Prostate gland (tissue), 2 donors: Measurements from ENCODE around the gene DNAH10. TPM values are rescaled to one million over a fixed set of nuclear protein-coding genes. Genes with fewer than 3 reads are reported as not detected.

Experiments used
- DNase-seq: peaks from one replicate; pipeline ENCODE4 v3.0.0-alpha.2; 2019; ENCODE audit warnings: low spot score
- H3K27ac ChIP-seq, 2 donors: fragments of 200-600 bp; sonication (generic); 2 replicates each; pipeline ENCODE4 v1.5.1; 2017 to 2019
- H3K27me3 ChIP-seq: fragments of 200-600 bp; sonication (generic); replicated peaks from 2 replicates; pipeline ENCODE4 v1.5.1; 2019; ENCODE audit not compliant: insufficient read depth
- H3K36me3 ChIP-seq, 2 donors: fragments of 200-600 bp; sonication (generic); 1 replicate in 1 of 2; 2 replicates in 1 of 2; pipeline versions ENCODE4 v1.5.1 to v1.8.1; 2017 to 2019
- H3K4me1 ChIP-seq: fragments of 200-600 bp; sonication (generic); replicated peaks from 2 replicates; pipeline ENCODE4 v1.5.1; 2019
- H3K4me3 ChIP-seq, 2 donors: fragments of 200-600 bp; sonication (generic); 2 replicates each; pipeline ENCODE4 v1.5.1; 2017 to 2019
- H3K9me3 ChIP-seq: fragments of 200-600 bp; sonication (generic); 2 replicates; pipeline ENCODE4 v1.5.1; 2017
- POLR2A ChIP-seq: fragments of 450-650 bp; IDR thresholded peaks from one replicate; pipeline ENCODE4 v1.6.1; 2016; ENCODE audit warnings: antibody characterized with exemption, mild to moderate bottlenecking
- POLR2AphosphoS5 ChIP-seq: sonication (generic); formaldehyde crosslinking; IDR thresholded peaks from one replicate; pipeline ENCODE4 v1.6.1; 2017; ENCODE audit warnings: antibody characterized with exemption
- WGBS: methylation state at CpG from one replicate; pipeline ENCODE4 v1.1.5; 2018; 5-methylcytosine and 5-hydroxymethylcytosine counted together
- intact Hi-C: fragments of 100-400 bp; cut with DNase I; formaldehyde crosslinking; loops from one replicate; pipeline ENCODE4 v1.14.2; 2022
- total RNA-seq, 2 donors: library from RNA; depleted of rRNA; stranded (reverse); fragments of >200 nt; gene quantifications; one replicate each; pipeline ENCODE4 v1.1.0, GENCODE V29; 2016
- TF ChIP-seq, protein P1 (sequence below), 4 experiments: fragments of 200-600 bp in 2 of 4; fragments of 450-650 bp in 2 of 4; sonication (generic) in 2 of 4; IDR thresholded peaks; 1 replicate in 3 of 4; 2 replicates in 1 of 4; pipeline ENCODE4 v1.5.1; 2016 to 2019; ENCODE audit warnings: antibody characterized with exemption in 4 of 4, mild to moderate bottlenecking in 2 of 4, moderate library complexity in 2 of 4

Gene DNAH10
- total RNA-seq, 2 donors from 2014 or later: 0.68 to 7.9 TPM

DNA sequence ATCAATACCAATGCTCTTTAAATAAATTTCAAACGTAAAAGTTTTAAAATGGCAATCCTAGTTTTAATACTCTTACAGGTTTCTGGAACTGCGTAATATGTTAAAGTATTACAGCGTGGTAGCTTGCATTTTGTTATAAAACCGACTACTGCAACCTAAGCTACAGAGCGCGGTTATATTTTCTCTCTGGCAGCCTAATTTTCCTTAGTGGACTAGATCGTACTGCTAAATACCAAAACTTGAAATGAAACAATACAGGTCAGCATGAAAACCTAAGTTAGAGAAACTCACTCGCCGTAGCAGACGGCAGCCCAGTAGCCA, 209.3 kb downstream of the DNAH10 start:
- H3K4me3 ChIP-seq: peak overlapping the region; percentile 99
- H3K36me3 ChIP-seq: no peaks in the 10 kb centered on the region
- TF ChIP-seq, protein P1, sequence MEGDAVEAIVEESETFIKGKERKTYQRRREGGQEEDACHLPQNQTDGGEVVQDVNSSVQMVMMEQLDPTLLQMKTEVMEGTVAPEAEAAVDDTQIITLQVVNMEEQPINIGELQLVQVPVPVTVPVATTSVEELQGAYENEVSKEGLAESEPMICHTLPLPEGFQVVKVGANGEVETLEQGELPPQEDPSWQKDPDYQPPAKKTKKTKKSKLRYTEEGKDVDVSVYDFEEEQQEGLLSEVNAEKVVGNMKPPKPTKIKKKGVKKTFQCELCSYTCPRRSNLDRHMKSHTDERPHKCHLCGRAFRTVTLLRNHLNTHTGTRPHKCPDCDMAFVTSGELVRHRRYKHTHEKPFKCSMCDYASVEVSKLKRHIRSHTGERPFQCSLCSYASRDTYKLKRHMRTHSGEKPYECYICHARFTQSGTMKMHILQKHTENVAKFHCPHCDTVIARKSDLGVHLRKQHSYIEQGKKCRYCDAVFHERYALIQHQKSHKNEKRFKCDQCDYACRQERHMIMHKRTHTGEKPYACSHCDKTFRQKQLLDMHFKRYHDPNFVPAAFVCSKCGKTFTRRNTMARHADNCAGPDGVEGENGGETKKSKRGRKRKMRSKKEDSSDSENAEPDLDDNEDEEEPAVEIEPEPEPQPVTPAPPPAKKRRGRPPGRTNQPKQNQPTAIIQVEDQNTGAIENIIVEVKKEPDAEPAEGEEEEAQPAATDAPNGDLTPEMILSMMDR (IDR thresholded peaks at IDR 0.05): no peak
- peaks cover 2% of the 10 kb centered on the region for H3K4me1 ChIP-seq
- H3K27ac ChIP-seq: peak overlapping the region; percentile 94 to 95
- 14% methylated on average over 10 of the region's 10 CpGs for WGBS
- H3K27me3 ChIP-seq: no peaks in the 10 kb centered on the region
- no peak for DNase-seq
- no peaks in the 10 kb centered on the region for H3K9me3 ChIP-seq
- intact Hi-C loops: no loop called here

DNA sequence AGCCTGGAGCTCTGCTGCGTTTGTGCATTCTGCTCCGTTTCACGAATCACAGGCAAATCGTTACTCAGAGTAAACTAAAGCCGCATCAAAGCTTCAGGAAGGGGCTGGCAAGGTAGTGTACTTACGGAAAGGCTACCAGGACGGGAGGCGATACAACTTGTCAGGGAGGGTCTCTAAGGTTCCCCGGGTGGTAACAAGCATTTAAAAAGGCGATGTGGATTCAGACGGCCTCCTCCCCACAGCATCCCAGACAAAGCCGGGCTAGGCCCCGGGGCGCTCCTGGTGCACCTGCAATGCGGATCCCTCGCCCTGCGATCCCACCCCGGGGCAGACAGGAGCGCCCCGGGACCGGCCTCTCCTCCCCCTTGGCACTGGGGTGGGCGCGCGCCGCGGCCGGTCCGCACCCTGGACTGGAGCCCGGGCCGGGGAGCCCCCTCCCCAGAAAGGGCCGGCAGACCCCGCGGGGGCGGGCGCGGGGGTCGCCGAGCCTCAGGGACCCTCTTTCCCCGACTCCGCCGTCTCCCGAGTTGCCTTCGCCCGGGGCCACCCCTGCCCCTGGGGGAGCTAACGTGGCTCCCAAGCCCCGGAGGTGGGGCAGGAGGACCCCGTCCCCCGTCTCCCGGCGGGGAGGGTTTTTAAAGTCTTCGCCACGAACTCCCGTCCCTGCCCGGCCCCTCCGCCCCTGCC, 209.8 kb downstream of the DNAH10 start:
- under 1% methylated on average over 41 of the region's 55 CpGs for WGBS
- H3K27ac ChIP-seq: peak overlapping the region; percentile 94 to 95
- intact Hi-C loops: loop anchor here (2.0 kb wide), 1 partner anchor 261 kb away; no protein-coding TSS in a partner anchor
- no peaks in the 10 kb centered on the region for H3K27me3 ChIP-seq
- H3K9me3 ChIP-seq: no peaks in the 10 kb centered on the region
- peak overlapping the region; percentile 99 for H3K4me3 ChIP-seq
- H3K4me1 ChIP-seq: peaks cover 2% of the 10 kb centered on the region
- TF ChIP-seq POLR2AphosphoS5 (peak; percentile 35), POLR2A (peak; percentile 5)
- TF ChIP-seq, protein P1 (IDR thresholded peaks at IDR 0.05): no peak
- H3K36me3 ChIP-seq: no peaks in the 10 kb centered on the region
- peak; percentile 21 for DNase-seq

DNA sequence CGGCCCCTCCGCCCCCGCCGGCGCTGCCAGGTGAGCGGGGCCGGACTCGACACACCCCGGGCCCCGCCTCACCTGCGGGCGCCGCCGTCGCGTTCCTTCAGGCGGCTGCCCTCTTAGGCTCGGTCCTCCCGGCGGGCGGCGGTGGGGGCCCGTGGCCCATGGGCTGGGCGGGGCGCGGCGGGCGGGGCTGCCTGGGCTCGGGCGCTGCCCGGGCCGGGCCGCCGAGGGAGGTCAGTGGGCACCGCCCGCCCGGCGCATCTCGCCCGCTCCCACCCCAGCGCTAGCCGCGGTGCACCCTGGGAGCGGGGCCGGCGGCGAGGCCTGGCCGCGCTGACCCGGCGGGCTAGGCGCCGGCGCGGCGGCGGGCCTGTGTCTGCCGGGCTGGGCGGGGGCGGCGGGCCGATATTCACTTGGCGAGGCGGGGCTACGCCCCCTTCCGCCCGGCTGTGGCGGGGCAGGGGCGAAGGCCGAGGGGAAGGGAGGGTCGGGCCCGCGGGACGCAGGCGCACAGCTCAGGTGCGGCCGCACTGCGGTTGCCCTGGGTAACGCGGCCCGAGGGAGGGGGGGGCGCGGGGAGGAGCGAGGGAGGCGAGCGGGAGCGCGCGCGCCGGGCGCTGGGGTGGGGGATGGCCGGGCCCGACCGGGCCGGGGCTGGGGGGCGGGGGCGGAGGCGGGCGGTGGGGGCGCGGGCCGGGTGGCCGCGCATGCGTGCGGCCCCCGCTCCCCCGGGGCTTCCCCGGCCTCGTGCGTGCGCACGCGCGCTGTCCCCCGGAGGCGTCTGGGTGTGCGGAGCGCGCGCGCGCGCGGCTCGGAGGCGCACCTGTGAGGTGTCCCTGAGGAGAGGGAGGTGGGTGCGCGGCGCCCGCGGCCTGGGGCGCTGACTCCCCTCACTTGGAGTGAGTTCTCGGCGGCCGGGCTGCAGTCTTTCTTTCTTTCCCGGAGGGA, 210.6 kb downstream of the DNAH10 start, which contains the start of the genes CCDC92 and ZNF664:
CCDC92 (minus strand) TSS at position 375 of the 945 bp plus-strand sequence. CDS start 28,526 bp downstream, outside the sequence.
ZNF664 (plus strand) TSS at position 759 of the 945 bp plus-strand sequence. CDS start 38,930 bp downstream, outside the sequence.
- Histone ChIP-seq H3K4me3 (peak within 1 kb of the TSS; percentile 99), H3K4me1 (peaks cover 2% of the 10 kb centered on the region), H3K27ac (peak within 1 kb of the TSS; percentile 94 to 95), H3K36me3 (no peaks in the 10 kb centered on the region), H3K9me3 (no peaks in the 10 kb centered on the region), H3K27me3 (no peaks in the 10 kb centered on the region)
- TF ChIP-seq POLR2AphosphoS5 (peak; percentile 46), POLR2A (peak; percentile 79)
- TF ChIP-seq, protein P1 (IDR thresholded peaks at IDR 0.05): peak in 2 of 4 experiments; percentile 34 to 35
- intact Hi-C loops: loop anchor here (2.0 kb wide), 1 partner anchor 262 kb away; no protein-coding TSS in a partner anchor
- peak; percentile 91 for DNase-seq
- WGBS: under 1% methylated on average over 38 of the region's 138 CpGs

DNA sequence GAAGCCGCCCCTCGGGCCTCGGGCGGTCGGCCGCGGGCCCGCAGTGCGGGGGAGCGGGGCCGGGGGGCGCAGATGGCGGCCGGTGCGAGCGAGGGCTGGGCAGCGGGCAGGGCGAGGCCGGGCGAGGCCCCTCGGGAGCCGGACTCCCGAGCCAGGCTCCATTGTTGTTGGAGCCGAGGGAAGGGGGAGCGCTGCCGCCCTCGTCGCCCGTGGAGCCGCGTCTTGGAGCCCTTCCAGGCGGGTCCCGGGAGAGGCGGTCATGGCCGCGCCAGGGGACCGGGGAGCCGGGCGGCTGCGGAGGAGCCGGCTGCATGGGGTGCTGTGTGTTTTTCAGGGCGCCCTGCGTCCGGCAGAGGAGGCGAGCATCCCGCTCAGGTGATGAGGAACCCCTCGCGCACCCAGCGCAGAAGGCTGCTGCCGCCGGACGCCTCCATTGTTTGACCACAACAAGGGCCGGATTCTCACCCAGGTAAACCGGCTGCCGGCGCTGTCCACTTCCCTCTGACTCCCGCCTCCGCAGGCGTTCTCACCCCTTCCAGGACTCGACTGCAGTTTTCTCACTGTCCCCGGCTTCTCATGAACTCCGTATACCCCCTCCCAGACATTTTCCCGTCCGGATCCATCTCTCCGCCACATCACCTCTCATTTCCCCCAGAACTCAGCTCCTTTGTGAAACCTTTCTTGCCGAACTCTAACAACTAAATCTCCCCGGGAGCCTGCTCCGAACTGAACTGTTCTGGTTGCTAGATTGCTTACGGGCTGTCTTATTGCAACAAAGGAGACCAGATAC, 211.6 kb downstream of the DNAH10 start:
- H3K27me3 ChIP-seq: no peaks in the 10 kb centered on the region
- intact Hi-C loops: loop anchor here (2.0 kb wide), 1 partner anchor 263 kb away; no protein-coding TSS in a partner anchor
- TF ChIP-seq, protein P1 (IDR thresholded peaks at IDR 0.05): no peak
- H3K9me3 ChIP-seq: no peaks in the 10 kb centered on the region
- H3K4me3 ChIP-seq: peak overlapping the region; percentile 99
- H3K36me3 ChIP-seq: no peaks in the 10 kb centered on the region
- peak overlapping the region; percentile 82 to 91 for H3K27ac ChIP-seq
- DNase-seq: peak; percentile 43
- WGBS: 1% methylated on average over 56 of the region's 69 CpGs
- peaks cover 2% of the 10 kb centered on the region for H3K4me1 ChIP-seq
